HepG2 (cell line): Measurements from ENCODE around the gene TRIM2. TPM values are rescaled to one million over a fixed set of nuclear protein-coding genes. Genes with fewer than 3 reads are reported as not detected.
A peak's percentile ranks its signal among the peaks of the same experiment; 100 is the strongest.

Source experiments
- AGO2 ChIP-seq: fragments of 200-400 bp; formaldehyde crosslinking; optimal IDR thresholded peaks from 2 replicates; pipeline ENCODE3; 2017; ENCODE audit warnings: mild to moderate bottlenecking, low read depth, low read length, moderate library complexity
- FLYWCH1 ChIP-seq: sonication (generic); formaldehyde crosslinking; IDR thresholded peaks from 2 replicates; pipeline ENCODE4 v1.8.1; 2023; ENCODE audit warnings: mild to moderate bottlenecking, missing genetic modification reagents
- GATA4 ChIP-seq: sonication (generic); IDR thresholded peaks from 2 replicates; pipeline ENCODE4 v1.6.1; 2016; ENCODE audit warnings: antibody characterized with exemption, low read depth, borderline replicate concordance
- GATAD2A ChIP-seq: IDR thresholded peaks from 2 replicates; pipeline ENCODE4 v1.6.1; 2016
- GFI1 ChIP-seq: sonication (generic); formaldehyde crosslinking; IDR thresholded peaks from 2 replicates; pipeline ENCODE4 v1.5.0; 2020; ENCODE audit warnings: missing genetic modification reagents, mild to moderate bottlenecking, borderline replicate concordance
- HDAC1 ChIP-seq: sonication (generic); formaldehyde crosslinking; IDR thresholded peaks from 2 replicates; pipeline ENCODE4 v1.5.1; 2020; ENCODE audit warnings: mild to moderate bottlenecking, missing genetic modification reagents
- HOXA7 ChIP-seq: sonication (generic); formaldehyde crosslinking; IDR thresholded peaks from 2 replicates; pipeline ENCODE4 v1.8.1; 2022; ENCODE audit warnings: mild to moderate bottlenecking, missing genetic modification reagents, moderate library complexity
- KAT7 ChIP-seq: IDR thresholded peaks from 2 replicates; pipeline ENCODE4 v1.6.1; 2018; ENCODE audit warnings: borderline replicate concordance, missing compliant biosample characterization
- KLF15 ChIP-seq: sonication (generic); formaldehyde crosslinking; IDR thresholded peaks from 2 replicates; pipeline ENCODE4 v1.8.1; 2023; ENCODE audit warnings: borderline replicate concordance, mild to moderate bottlenecking, inconsistent platforms, missing genetic modification reagents, mixed read lengths
- MIER3 ChIP-seq: IDR thresholded peaks from 2 replicates; pipeline ENCODE4 v1.6.1; 2016; ENCODE audit warnings: missing compliant biosample characterization, borderline replicate concordance
- NFIB ChIP-seq: sonication (generic); formaldehyde crosslinking; IDR thresholded peaks from 2 replicates; pipeline ENCODE4 v1.9.0; 2021; ENCODE audit warnings: missing genetic modification reagents, mild to moderate bottlenecking, borderline replicate concordance
- NR2F1 ChIP-seq, 2 experiments: fragments of 450-650 bp in 1 of 2; formaldehyde crosslinking in 1 of 2; IDR thresholded peaks; 2 replicates each; pipeline versions ENCODE4 v1.5.0 to v1.6.1; 2016 to 2020; ENCODE audit warnings: mild to moderate bottlenecking in 1 of 2, missing compliant biosample characterization in 1 of 2, missing genetic modification reagents in 1 of 2, moderate library complexity in 1 of 2
- PRPF4 ChIP-seq: fragments of 200-400 bp; formaldehyde crosslinking; IDR thresholded peaks from 2 replicates; pipeline ENCODE4 v1.6.1; 2016; ENCODE audit warnings: low read length, low read depth; ENCODE audit not compliant: poor library complexity, severe bottlenecking
- SMARCE1 ChIP-seq: fragments of 450-650 bp; IDR thresholded peaks from 2 replicates; pipeline ENCODE4 v1.6.1; 2017; ENCODE audit warnings: borderline replicate concordance
- STAG1 ChIP-seq: sonication (generic); formaldehyde crosslinking; IDR thresholded peaks from 2 replicates; pipeline ENCODE4 v1.4.0; 2020; ENCODE audit warnings: missing genetic modification reagents
- YEATS4 ChIP-seq: sonication (generic); formaldehyde crosslinking; IDR thresholded peaks from 2 replicates; pipeline ENCODE4 v1.4.0; 2020; ENCODE audit warnings: missing genetic modification reagents, borderline replicate concordance
- ZFYVE20 ChIP-seq: sonication (generic); formaldehyde crosslinking; IDR thresholded peaks from 2 replicates; pipeline ENCODE4 v1.8.0; 2023; ENCODE audit warnings: low read depth, mild to moderate bottlenecking, moderate library complexity, missing genetic modification reagents, borderline replicate concordance
- ZNF441 ChIP-seq: sonication (generic); formaldehyde crosslinking; IDR thresholded peaks from 2 replicates; pipeline ENCODE4 v1.7.0; 2021; ENCODE audit warnings: missing genetic modification reagents, borderline replicate concordance
- ZNF496 ChIP-seq: sonication (generic); formaldehyde crosslinking; IDR thresholded peaks from 2 replicates; pipeline ENCODE4 v1.8.1; 2023; ENCODE audit warnings: mild to moderate bottlenecking, moderate library complexity, missing genetic modification reagents; ENCODE audit not compliant: insufficient replicate concordance
- ZNF598 ChIP-seq: sonication (generic); formaldehyde crosslinking; IDR thresholded peaks from 2 replicates; pipeline ENCODE4 v1.5.1; 2020; ENCODE audit warnings: mild to moderate bottlenecking, missing genetic modification reagents, borderline replicate concordance
- ZNF777 ChIP-seq: sonication (generic); formaldehyde crosslinking; IDR thresholded peaks from 2 replicates; pipeline ENCODE4 v1.4.0; 2020; ENCODE audit warnings: missing genetic modification reagents
- ZNF780A ChIP-seq: sonication (generic); formaldehyde crosslinking; IDR thresholded peaks from 2 replicates; pipeline ENCODE4 v1.8.0; 2022; ENCODE audit warnings: mild to moderate bottlenecking, missing genetic modification reagents, moderate library complexity
- ZNF839 ChIP-seq: sonication (generic); formaldehyde crosslinking; IDR thresholded peaks from 2 replicates; pipeline ENCODE4 v1.4.0; 2020; ENCODE audit warnings: missing genetic modification reagents, mild to moderate bottlenecking, borderline replicate concordance
- polyA plus RNA-seq, 8 experiments: library from polyadenylated mRNA; depleted of rRNA in 3 of 8; stranded (reverse) in 7 of 8; unstranded in 1 of 8; fragments of >200 nt; fragmentation: Illumina TruSeq in 4 of 8; extraction: Trizol in 4 of 8; gene quantifications; 2 replicates each; pipeline versions ENCODE4 v1.2.1 to v1.2.3, GENCODE V29; 2011 to 2016; ENCODE audit warnings: low read depth in 4 of 8, missing spikeins in 1 of 8, mixed read lengths in 1 of 8; ENCODE audit not compliant: insufficient read depth in 1 of 8
- total RNA-seq, 5 experiments: library from RNA; depleted of rRNA; stranded (reverse); fragments of >200 nt; fragmentation: Illumina TruSeq; extraction: Trizol; gene quantifications; 2 replicates each; pipeline ENCODE4 v1.2.3, GENCODE V29; 2016; ENCODE audit warnings: low read depth in 1 of 5
- TF ChIP-seq, protein P1 (sequence below): sonication (generic); formaldehyde crosslinking; IDR thresholded peaks from 2 replicates; pipeline ENCODE4 v1.5.1; 2020; ENCODE audit warnings: mild to moderate bottlenecking, missing genetic modification reagents
- TF ChIP-seq, protein P2 (sequence below): sonication (generic); formaldehyde crosslinking; IDR thresholded peaks from 2 replicates; pipeline ENCODE4 v1.8.1; 2022; ENCODE audit warnings: low read depth, mild to moderate bottlenecking, missing genetic modification reagents

TRIM2 gene
- total and polyA plus RNA-seq, 2 of the 13 experiments (the other 11 are each of a cell fraction or from before 2014, with no cell fraction given), result 2.1 to 4.2 TPM

DNA sequence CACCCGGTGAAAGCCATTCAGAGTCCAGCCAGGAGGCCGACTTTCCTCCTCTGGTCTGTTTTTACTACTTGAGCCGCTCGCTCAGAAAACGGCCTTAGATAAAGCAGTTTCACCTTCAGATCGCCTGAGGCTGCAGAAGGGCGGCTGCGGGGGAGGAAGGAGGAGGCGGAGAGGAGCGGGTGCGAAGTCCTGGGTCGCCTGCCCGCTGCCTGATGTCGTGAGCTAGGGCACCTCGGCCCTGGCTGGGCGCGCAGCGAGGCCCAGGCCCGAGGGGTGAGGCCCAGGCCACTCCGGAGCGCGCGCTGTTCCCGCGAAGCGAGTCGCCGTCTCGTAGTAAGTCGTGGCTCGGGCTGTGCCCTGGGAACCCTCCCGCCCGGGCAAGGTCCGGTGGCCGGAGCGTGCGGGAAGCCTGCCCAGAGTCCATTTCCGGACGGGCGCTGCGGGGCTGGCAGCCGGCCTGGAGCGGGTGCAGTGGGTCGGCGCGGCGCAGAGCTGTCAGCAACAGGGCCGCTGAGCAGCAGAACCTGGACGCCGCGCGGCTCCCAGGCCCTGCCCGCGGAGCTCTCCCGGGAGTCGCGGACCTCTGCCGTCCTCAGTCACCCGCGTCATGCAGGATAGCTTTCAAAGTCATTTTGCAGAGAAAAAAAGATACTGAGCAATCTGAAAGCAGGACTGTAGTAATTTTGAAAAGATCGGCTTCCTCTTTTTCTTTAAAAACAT lies 18.6 kb downstream of the TRIM2 start (continued):
- TF ChIP-seq HDAC1 (CRISPR knock-in tag), result peak; percentile 77
- no peak for TF ChIP-seq SMARCE1
- peak; percentile 55; the same call in 1 of the 2 replicates for TF ChIP-seq ZNF598
- TF ChIP-seq PRPF4, result no peak
- no peak for TF ChIP-seq ZNF780A (CRISPR knock-in tag)
- TF ChIP-seq NR2F1 (CRISPR knock-in tag; IDR thresholded peaks at IDR 0.05), result no peak
- TF ChIP-seq GATAD2A (CRISPR knock-in tag), result peak; percentile 19; the same call in 1 of the 2 replicates
- peak; percentile 60; the same call in 1 of the 2 replicates for TF ChIP-seq ZFYVE20 (CRISPR knock-in tag)
- TF ChIP-seq HOXA7 (CRISPR knock-in tag), result no peak
- TF ChIP-seq KLF15 (CRISPR knock-in tag), result no peak
- peak; percentile 89; the same call in 1 of the 2 replicates for TF ChIP-seq KAT7
- no peak for TF ChIP-seq NFIB (CRISPR knock-in tag)
- peak; percentile 45; the same call in 1 of the 2 replicates for TF ChIP-seq ZNF441
- TF ChIP-seq ZNF777 (CRISPR knock-in tag), result peak; percentile 84
- peak; percentile 72 for TF ChIP-seq YEATS4
- TF ChIP-seq GFI1 (CRISPR knock-in tag), result 0 out of 2 replicates have a peak, but pooled peaks have one; percentile 47
- peak; percentile 43 for TF ChIP-seq AGO2
- TF ChIP-seq, protein P1, sequence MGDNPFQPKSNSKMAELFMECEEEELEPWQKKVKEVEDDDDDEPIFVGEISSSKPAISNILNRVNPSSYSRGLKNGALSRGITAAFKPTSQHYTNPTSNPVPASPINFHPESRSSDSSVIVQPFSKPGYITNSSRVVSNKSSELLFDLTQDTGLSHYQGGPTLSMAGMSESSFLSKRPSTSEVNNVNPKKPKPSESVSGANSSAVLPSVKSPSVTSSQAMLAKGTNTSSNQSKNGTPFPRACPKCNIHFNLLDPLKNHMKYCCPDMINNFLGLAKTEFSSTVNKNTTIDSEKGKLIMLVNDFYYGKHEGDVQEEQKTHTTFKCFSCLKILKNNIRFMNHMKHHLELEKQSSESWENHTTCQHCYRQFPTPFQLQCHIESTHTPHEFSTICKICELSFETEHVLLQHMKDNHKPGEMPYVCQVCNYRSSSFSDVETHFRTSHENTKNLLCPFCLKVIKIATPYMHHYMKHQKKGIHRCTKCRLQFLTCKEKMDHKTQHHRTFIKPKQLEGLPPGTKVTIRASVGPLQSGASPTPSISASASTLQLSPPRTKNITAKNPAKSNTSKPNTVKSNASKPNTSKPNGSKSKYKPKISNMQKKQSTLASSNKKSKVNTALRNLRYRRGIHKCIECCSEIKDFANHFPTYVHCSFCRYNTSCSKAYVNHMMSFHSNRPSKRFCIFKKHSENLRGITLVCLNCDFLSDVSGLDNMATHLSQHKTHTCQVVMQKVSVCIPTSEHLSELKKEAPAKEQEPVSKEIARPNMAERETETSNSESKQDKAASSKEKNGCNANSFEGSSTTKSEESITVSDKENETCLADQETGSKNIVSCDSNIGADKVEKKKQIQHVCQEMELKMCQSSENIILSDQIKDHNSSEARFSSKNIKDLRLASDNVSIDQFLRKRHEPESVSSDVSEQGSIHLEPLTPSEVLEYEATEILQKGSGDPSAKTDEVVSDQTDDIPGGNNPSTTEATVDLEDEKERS (CRISPR knock-in tag), result peak; percentile 58; the same call in 1 of the 2 replicates
- no peak for TF ChIP-seq ZNF839 (CRISPR knock-in tag)
- 0 out of 2 replicates have a peak, but pooled peaks have one; percentile 27 for TF ChIP-seq MIER3 (CRISPR knock-in tag)
- no peak for TF ChIP-seq STAG1
- TF ChIP-seq, protein P2, sequence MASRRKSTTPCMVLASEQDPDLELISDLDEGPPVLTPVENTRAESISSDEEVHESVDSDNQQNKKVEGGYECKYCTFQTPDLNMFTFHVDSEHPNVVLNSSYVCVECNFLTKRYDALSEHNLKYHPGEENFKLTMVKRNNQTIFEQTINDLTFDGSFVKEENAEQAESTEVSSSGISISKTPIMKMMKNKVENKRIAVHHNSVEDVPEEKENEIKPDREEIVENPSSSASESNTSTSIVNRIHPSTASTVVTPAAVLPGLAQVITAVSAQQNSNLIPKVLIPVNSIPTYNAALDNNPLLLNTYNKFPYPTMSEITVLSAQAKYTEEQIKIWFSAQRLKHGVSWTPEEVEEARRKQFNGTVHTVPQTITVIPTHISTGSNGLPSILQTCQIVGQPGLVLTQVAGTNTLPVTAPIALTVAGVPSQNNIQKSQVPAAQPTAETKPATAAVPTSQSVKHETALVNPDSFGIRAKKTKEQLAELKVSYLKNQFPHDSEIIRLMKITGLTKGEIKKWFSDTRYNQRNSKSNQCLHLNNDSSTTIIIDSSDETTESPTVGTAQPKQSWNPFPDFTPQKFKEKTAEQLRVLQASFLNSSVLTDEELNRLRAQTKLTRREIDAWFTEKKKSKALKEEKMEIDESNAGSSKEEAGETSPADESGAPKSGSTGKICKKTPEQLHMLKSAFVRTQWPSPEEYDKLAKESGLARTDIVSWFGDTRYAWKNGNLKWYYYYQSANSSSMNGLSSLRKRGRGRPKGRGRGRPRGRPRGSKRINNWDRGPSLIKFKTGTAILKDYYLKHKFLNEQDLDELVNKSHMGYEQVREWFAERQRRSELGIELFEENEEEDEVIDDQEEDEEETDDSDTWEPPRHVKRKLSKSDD (CRISPR knock-in tag), result 0 out of 2 replicates have a peak, but pooled peaks have one; percentile 60
- TF ChIP-seq ZNF496 (CRISPR knock-in tag), result no peak
- TF ChIP-seq FLYWCH1, result 0 out of 2 replicates have a peak, but pooled peaks have one; percentile 70
- no peak for TF ChIP-seq GATA4
